CD4-positive, alpha-beta T cell (primary cell): Measurements from ENCODE around the gene EPS8L3. TPM values are rescaled to one million over a fixed set of nuclear protein-coding genes. Genes with fewer than 3 reads are reported as not detected.

Source experiments
- ATAC-seq: fragments of 200-7000 bp; cut with Tn5 transposase; one replicate; pipeline ENCODE4 v1.10.0; 2022; ENCODE audit warnings: mild to moderate bottlenecking; ENCODE audit not compliant: poor library complexity
- CTCF ChIA-PET: fragments of 350-600 bp; sonication (Branson Sonifier 250); formaldehyde crosslinking; loops from one replicate; lab custom pipeline; 2021; ENCODE audit warnings: antibody characterized with exemption, inconsistent platforms; lab: Charles Lee
- POLR2A ChIA-PET: fragments of 350-600 bp; sonication (Branson Sonifier 250); formaldehyde crosslinking; loops from one replicate; lab custom pipeline; 2021; ENCODE audit warnings: antibody characterized with exemption, inconsistent platforms; lab: Charles Lee
- DNase-seq, 14 experiments: peaks; one replicate each; pipeline ENCODE4 v3.0.0-alpha.2; 2013 to 2020; ENCODE audit warnings: mixed read lengths in 2 of 14
- H3K27ac ChIP-seq, 2 donors: one replicate each; pipeline versions ENCODE4 v1.5.1 to v1.7.0; 2013; ENCODE audit warnings: low read length in 2 of 2, low read depth in 1 of 2, mild to moderate bottlenecking in 1 of 2
- H3K27me3 ChIP-seq, 2 experiments: 1 replicate in 1 of 2; 2 replicates in 1 of 2; pipeline versions ENCODE4 v1.6.1 to v1.7.0; 2013; ENCODE audit warnings: low read length in 2 of 2, control low read depth in 1 of 2, mild to moderate bottlenecking in 1 of 2, moderate library complexity in 1 of 2; ENCODE audit not compliant: insufficient read depth in 2 of 2, control insufficient read depth in 1 of 2
- H3K36me3 ChIP-seq: one replicate; pipeline ENCODE4 v1.6.1; 2013; ENCODE audit warnings: low read length, control low read depth; ENCODE audit not compliant: insufficient read depth
- H3K4me1 ChIP-seq: one replicate; pipeline ENCODE4 v1.6.1; 2013; ENCODE audit warnings: low read length, control low read depth; ENCODE audit not compliant: insufficient read depth
- H3K4me3 ChIP-seq: one replicate; pipeline ENCODE4 v1.5.1; 2013; ENCODE audit warnings: mild to moderate bottlenecking, low read length, moderate library complexity
- H3K9me3 ChIP-seq, 2 experiments: 1 replicate in 1 of 2; 2 replicates in 1 of 2; pipeline versions ENCODE4 v1.6.1 to v1.7.0; 2013; ENCODE audit warnings: low read length in 2 of 2, mild to moderate bottlenecking in 2 of 2, control low read depth in 1 of 2, moderate library complexity in 1 of 2; ENCODE audit not compliant: control insufficient read depth in 1 of 2, insufficient read depth in 1 of 2
- H3K27ac Mint-ChIP-seq: one replicate; pipeline ENCODE4 v1.8.0; 2020; ENCODE audit warnings: mixed read lengths
- H3K27me3 Mint-ChIP-seq: one replicate; pipeline ENCODE4 v1.8.0; 2021; ENCODE audit warnings: mixed read lengths
- H3K36me3 Mint-ChIP-seq: one replicate; pipeline ENCODE4 v1.8.0; 2021; ENCODE audit warnings: low read depth, mixed read lengths
- H3K4me1 Mint-ChIP-seq: one replicate; pipeline ENCODE4 v1.8.0; 2021; ENCODE audit warnings: low read depth, mixed read lengths
- H3K4me3 Mint-ChIP-seq: one replicate; pipeline ENCODE4 v1.8.0; 2020; ENCODE audit warnings: mild to moderate bottlenecking, mixed read lengths
- H3K9me3 Mint-ChIP-seq: one replicate; pipeline ENCODE4 v1.8.0; 2020; ENCODE audit warnings: mixed read lengths
- CTCF ChIP-seq: fragments of 200-600 bp; IDR thresholded peaks from one replicate; pipeline ENCODE4 v1.8.0; 2022; ENCODE audit warnings: antibody characterized with exemption, mild to moderate bottlenecking
- intact Hi-C, 2 experiments: fragments of 100-400 bp; cut with DNase I in 1 of 2; cut with micrococcal nuclease in 1 of 2; formaldehyde crosslinking; loops; one replicate each; pipeline versions ENCODE4 v1.15.1 to v1.9.0; 2023 to 2025; cut with DNase I, micrococcal nuclease
- total RNA-seq, 174 experiments: library from RNA in 2 of 174; stranded (reverse) in 2 of 174; gene quantifications; one replicate each; pipeline ENCODE4 v1.2.3 and lab custom pipeline; 2021 to 2026

Gene EPS8L3
- total RNA-seq, 2 experiments from 2014 or later: not detected

GRCh38 chr1:109784551-109785252, 21.0 kb upstream of the EPS8L3 start:
- no peak overlapping the region for H3K27ac Mint-ChIP-seq
- ATAC-seq (no peak), DNase-seq (no peak)
- Histone ChIP-seq H3K27me3 (no peaks in the 10 kb centered on the region), H3K9me3 (peaks cover 0 to 6% of the 10 kb centered on the region in 2 experiments), H3K36me3 (no peaks in the 10 kb centered on the region), H3K27ac (no peak overlapping the region), H3K4me1 (peaks cover 29% of the 10 kb centered on the region), H3K4me3 (no peak overlapping the region)
- no peaks in the 10 kb centered on the region for H3K36me3 Mint-ChIP-seq
- TF ChIP-seq CTCF: no peak
- no peak overlapping the region for H3K4me3 Mint-ChIP-seq
- intact Hi-C loops: no loop called here
- ChIA-PET CTCF (interaction anchor here (1.8 kb wide), 1 partner anchor 8 kb away, joined by 5 read pairs; no protein-coding TSS in a partner anchor), POLR2A (no interaction called here)
- H3K4me1 Mint-ChIP-seq: peaks cover 8% of the 10 kb centered on the region
- H3K9me3 Mint-ChIP-seq: no peaks in the 10 kb centered on the region
- H3K27me3 Mint-ChIP-seq: no peaks in the 10 kb centered on the region

GRCh38 chr1:109783436-109783835, 19.7 kb upstream of the EPS8L3 start:
- POLR2A ChIA-PET: no interaction called here
- no peaks in the 10 kb centered on the region for H3K9me3 Mint-ChIP-seq
- no peaks in the 10 kb centered on the region for H3K36me3 Mint-ChIP-seq
- H3K4me1 Mint-ChIP-seq: no peaks in the 10 kb centered on the region
- H3K4me3 ChIP-seq: no peak overlapping the region
- no peak overlapping the region for H3K4me3 Mint-ChIP-seq
- no peak for ATAC-seq
- intact Hi-C loops: no loop called here
- CTCF ChIA-PET: interaction anchor here (2.8 kb wide), 1 partner anchor 7 kb away, joined by 10 read pairs; no protein-coding TSS in a partner anchor
- H3K9me3 ChIP-seq: peaks cover 0 to 6% of the 10 kb centered on the region in 2 experiments
- H3K27me3 ChIP-seq: no peaks in the 10 kb centered on the region
- DNase-seq: no peak
- H3K27ac ChIP-seq: no peak overlapping the region
- H3K27ac Mint-ChIP-seq: no peak overlapping the region
- H3K36me3 ChIP-seq: no peaks in the 10 kb centered on the region
- no peak for TF ChIP-seq CTCF
- H3K27me3 Mint-ChIP-seq: no peaks in the 10 kb centered on the region
- H3K4me1 ChIP-seq: peaks cover 17% of the 10 kb centered on the region

- Mint-ChIP-seq H3K27me3 (no peaks in the 10 kb centered on the region), H3K4me1 (no peaks in the 10 kb centered on the region), H3K9me3 (no peaks in the 10 kb centered on the region), H3K36me3 (no peaks in the 10 kb centered on the region), H3K4me3 (no peak overlapping the region), H3K27ac (no peak overlapping the region)
- intact Hi-C loops: no loop called here
- TF ChIP-seq CTCF: no peak
- Histone ChIP-seq H3K36me3 (no peaks in the 10 kb centered on the region), H3K27me3 (no peaks in the 10 kb centered on the region), H3K4me3 (no peak overlapping the region), H3K9me3 (peaks cover 0 to 6% of the 10 kb centered on the region in 2 experiments), H3K27ac (no peak overlapping the region), H3K4me1 (peaks cover 11% of the 10 kb centered on the region)
- ATAC-seq (no peak), DNase-seq (no peak)
- ChIA-PET POLR2A (no interaction called here), CTCF (interaction anchor here (2.8 kb wide), 1 partner anchor 8 kb away, joined by 10 read pairs; no protein-coding TSS in a partner anchor)
These were observed 19.2 kb upstream of the EPS8L3 start for GRCh38 chr1:109782927-109783326.
